GM18520 (cell line): ENCODE results near the gene SUPT20HL1.

Source experiments
- ATAC-seq: cut with Tn5 transposase; IDR thresholded peaks from one replicate; pipeline ENCODE4 v1.9.1; 2021; ENCODE audit not compliant: unreplicated experiment

SUPT20HL1 gene

DNA sequence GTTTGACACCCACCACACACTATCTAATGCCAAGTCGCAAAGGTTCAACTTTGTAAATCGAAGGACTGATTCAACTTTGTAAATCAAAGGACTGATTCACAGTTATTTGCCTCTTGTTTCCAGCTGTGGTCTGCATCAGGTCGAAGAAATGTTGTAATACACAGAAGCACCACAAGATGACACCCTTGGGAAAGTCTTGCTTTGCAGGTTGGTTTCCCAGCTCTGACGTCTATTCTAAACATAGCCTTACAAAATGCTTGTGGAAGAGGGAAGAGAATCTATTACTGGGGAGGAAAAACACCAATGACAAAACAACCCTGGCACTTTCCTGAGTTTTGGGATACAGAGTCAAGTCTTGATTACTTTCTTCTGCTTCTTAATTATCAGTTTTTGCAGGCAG lies 35.3 kb downstream of the SUPT20HL1 start:
- peak; percentile 70 for ATAC-seq

- no peak for ATAC-seq
Measured at GRCh38 chrX:24396236-24396930, 35.9 kb downstream of the SUPT20HL1 start.

- no peak for ATAC-seq
Measured at GRCh38 chrX:24396931-24397279, 36.5 kb downstream of the SUPT20HL1 start.

DNA sequence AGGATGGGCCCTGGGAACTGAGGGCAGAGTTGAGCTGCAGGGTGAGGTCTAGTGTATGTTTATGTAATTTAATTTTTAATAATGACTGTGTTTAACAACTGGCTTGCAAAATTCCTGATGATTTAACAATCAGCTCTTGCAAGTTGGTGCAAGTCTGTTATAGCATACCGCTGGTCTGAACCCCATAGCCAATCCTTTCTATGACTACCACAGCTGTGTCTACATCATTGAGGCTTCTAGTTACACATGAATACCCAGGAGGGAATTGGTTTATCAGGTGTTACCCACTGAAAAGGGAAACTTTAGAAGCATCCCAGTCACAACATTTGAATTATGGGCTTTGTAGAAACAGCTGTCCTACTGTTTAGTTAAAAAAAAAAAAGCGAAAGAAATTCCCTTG lies 38.3 kb downstream of the SUPT20HL1 start:
- no peak for ATAC-seq

DNA sequence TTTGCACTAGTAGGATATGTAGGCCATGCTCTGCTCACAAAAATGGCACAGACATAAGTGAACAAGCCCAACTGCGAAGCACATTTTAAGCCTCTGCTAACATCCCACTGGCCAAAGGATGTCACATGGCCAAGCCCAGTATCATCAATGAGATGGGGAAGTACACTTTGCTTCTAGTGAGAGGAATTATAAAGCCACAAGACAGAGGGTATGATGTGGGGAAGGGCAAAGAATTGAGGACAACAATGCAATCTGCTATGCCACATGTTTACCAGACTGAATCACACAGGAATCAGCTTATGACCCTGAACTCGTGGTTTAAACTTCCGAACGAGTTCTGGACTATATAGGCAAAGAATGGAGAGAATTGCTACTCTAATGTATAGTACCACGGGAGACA lies 39.1 kb downstream of the SUPT20HL1 start:
- ATAC-seq = no peak

- no peak for ATAC-seq
Measured at GRCh38 chrX:24405959-24406358, 45.5 kb downstream of the SUPT20HL1 start.
